Globus pallidus (tissue), 1 donor: Measurements from ENCODE around the gene TRAF3.
A peak's percentile ranks its signal among the peaks of the same experiment; 100 is the strongest.
"Not testable (repeated sequence)": the region's sequence is repeated elsewhere in the genome, so short reads cannot be mapped to it uniquely, and the experiment has no call there.

Source experiments
- DNase-seq: peaks from one replicate; pipeline ENCODE4 v3.0.0-alpha.2; 2015; ENCODE audit warnings: low spot score

The TRAF3 gene

DNA sequence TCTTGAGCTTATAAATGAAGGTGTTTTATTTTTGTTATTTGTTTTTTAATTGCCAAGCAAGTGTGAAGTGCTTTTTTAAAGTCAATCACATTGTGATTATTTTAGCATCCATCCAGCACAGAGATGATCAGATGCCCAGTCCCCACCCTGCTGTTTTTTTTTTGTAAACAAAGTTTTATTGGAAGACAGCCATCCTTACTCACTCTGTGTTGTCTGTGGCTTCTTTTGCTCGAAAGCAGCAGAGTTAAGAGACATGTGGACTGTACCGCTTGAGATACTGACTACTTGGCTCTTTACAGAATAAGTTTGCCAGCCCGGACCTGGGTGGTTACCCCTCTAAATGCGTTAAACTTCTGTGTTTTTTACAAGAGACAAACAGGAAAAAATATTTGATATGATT, 114.3 kb downstream of the TRAF3 start:
- no peak for DNase-seq

DNA sequence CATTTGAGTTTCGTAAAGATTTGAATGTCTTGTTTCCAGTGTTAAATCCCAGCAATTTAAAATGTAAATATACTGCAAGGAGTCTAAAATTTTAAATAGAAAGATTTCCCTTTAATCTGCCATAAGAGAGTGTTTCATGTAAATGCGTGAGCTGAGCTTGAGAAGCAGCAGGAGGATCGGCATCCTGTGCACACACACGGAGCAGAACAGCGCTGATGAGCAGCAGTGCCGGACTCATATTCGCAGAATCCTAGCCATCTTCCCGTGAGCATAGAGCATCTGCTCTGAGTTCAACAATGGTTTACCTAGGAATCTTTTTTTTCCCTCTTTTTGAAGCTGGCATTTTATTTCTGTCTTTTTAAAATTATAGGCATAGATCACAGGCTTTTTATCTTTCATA, 115.4 kb downstream of the TRAF3 start:
- DNase-seq, result no peak

DNA sequence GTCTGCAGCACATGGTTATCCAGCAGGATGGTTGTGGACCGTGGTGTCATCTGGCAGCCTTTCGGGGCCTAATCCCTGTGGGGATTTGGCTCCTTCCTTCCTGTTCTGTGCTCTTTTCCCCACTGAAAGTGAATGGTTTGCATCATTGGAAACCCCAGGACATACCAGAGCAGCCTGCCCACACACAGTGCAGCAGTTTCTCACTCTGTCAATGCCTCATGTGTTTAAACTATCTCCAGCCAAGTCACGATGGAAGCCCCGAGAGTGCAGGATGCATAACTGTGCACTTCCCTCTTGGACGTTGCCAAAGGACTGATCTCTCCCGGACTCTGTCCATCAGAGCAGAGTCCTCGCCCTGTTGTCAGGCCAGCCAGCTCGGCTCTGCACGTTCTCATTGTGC, 116.2 kb downstream of the TRAF3 start:
- peak; percentile 35 for DNase-seq

DNA sequence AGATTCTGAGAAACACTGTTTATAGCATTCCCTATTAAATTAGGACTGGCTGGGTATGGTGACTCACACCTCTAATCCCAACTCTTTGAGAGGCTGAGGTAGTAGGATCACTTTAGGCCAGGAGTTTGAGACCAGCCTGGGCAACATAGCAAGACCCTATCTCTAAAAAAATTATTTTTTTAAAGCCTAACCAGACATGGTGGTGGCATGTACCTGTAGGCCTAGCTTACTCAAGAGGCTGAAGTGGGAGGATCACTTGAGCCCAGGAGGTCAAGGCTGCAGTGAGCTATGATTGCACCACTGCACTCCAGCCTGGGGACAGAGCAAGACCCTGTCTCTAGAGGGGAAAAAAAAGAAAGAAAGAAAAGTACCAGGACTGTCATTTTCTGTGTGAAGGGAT, 119.5 kb downstream of the TRAF3 start:
- not testable (repeated sequence) for DNase-seq

DNA sequence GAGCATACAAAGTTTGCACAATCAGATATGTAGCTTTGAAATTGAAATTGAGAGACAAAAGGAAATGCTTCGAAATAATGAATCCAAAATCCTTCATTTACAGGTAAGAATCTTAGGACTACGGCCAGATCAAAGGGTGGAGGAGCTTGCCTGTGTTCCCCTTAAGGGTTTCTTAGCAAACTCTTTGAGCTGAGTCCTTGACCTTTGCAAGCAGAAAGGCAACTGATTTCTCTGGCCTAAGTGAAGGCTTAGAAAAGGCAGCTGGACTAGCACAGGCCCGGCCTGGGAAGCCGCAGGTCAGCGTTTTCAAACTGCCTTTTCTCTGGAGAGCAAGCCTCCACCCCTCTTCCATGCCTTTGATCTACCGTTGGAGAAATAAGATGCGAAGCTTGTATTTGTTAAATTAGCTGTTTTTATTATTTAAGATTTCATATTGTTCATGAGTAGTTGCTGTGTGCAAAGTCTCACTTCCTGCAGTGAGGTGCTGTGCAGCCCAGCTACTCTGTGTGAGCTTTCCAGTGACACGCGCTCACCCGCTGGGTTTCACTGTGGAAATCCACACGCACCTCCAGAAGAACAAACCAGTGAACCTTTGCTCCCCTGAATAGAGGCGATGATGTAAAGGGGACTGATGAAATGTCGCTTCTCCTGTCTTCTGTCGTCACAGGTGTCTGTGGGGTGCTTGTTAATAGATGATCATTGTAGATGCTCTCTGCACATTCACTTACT, 120.2 kb downstream of the TRAF3 start:
- DNase-seq, result no peak

DNA sequence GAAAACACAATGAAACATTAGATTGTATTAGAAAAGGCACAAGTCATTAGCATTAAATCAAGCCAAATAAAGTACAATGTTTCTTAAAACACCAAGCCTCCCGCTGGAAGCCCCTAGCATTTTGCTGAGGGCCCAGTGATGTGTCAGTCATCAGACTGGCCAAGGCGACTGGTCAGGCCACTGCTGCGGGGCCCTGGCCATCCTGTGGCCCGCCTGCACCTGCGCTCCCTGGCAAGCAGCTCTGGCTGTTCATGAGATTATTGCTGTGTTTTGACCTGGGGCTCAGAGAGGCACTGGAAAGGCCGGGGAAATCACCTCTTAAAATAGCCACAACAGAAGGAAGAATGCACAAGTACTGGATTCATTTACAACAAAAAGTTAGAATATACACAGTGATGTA, 121.0 kb downstream of the TRAF3 start:
- no peak for DNase-seq

DNA sequence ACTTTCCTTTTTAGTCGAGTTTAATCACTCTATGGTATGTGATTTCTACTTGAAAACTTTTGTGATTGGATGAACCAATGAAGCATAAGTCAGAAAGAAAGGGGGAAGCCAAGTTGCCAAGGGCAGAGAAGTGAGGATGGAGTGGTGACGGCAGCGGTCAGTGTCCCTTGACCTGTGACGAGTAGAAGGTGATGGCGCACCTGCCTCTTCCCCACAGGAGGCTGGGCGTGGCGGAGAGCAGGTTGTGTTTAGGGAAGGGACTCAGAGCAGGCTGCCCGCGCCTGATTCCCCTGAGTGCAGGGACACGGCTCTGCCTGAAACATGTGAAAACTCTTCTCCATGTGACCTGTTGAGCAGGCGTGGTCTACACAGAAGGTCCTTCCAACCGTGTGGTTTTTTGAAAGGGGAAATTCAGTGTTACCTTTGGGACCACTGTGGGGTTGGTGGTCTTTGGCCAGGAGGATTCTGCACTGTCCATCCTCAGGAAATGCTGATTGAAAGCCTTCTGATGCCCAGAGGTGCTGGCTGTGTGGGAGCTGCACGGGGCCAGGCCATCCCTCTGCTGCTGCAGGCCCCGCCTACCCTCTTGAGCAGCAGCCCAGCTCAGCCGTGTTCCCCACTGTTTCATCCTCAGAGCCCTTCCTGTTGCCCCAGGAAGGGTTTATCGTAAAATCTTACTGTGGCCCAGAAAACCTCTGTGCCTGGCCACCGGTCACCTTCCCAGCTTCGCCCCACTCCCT, 121.7 kb downstream of the TRAF3 start:
- no peak for DNase-seq

DNA sequence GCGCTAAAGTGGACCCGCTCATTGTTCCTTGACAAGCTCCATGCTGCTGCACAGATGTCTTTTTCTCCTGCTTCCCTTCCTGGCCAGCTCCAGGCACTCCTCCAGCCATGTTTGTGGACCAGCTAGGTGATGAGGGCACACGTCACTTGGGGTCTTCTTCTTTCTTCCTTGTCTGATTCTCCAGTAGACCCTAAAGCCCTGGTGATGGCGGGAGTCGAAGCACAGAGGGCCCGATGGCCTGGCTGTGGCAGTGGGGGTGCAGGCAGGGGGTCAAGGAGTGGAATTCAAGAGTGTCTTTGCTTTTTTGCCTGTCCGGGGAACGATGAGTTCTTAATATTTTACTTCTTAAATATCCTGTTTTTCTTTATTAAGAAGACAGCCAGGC, 122.3 kb downstream of the TRAF3 start:
- no peak for DNase-seq

DNA sequence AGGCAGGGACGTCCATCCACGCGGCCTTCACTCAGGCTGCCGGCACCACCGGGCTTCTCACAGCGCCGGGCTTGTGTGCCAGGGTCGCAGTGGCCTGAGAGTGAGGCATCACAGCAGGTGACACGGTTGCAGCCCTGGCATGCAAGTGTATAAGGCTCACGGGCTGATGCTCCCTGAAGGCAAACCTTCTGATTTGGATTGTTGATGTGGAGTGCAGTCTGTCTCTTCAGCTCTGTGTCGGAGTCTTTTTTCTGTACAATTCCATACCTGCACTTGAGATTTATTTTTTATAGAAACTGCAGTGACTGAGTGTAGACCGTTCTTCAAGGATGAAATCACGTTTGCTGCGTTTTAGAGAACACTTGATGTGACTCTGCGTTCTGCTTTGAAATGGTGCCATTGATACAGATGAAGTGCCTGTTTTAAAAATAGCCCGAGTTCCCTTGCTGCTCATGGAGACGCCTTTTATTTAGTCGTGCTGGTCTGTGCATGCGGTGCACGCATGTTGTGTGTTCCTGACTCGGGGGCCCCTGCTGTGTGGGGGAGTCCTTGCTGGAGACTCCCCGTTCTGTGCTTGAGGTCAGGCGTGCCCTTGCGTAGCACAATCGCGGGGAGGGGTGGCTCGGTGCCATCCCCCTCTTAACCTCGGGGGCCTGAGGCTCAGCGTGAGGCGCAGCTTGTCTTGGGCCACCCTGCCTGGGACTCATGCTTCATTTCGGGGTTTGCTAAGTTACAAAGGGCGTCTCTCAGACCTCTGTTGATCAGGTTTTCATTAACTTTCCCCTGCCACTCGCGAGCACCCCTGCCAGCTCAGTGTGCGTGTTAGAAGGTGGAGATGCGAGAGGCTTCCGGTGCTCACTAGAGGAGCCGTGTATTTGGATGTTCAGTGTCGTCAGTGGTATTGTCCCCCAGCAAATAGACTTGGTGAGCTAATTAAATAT, 123.7 kb downstream of the TRAF3 start:
- DNase-seq, result no peak

DNA sequence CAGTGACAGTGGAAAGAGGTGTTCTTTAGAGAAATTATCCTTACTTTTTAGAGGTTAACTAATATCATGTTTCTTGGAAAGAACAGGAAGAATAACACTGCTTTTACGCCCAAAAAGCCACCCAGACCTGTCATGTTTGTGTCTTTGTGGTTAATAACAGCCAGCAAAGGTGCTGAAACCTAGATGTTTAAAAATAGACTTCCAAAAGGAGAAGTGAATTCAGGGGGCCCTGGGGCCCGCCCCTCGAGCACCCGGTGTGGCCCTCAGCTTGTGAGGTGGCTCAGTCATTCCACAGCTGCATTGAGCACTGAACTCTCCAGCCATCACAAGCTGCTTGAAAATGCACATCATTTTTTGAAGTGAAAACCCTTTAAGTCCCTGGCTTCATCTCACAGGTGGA, 124.4 kb downstream of the TRAF3 start:
- no peak for DNase-seq

DNA sequence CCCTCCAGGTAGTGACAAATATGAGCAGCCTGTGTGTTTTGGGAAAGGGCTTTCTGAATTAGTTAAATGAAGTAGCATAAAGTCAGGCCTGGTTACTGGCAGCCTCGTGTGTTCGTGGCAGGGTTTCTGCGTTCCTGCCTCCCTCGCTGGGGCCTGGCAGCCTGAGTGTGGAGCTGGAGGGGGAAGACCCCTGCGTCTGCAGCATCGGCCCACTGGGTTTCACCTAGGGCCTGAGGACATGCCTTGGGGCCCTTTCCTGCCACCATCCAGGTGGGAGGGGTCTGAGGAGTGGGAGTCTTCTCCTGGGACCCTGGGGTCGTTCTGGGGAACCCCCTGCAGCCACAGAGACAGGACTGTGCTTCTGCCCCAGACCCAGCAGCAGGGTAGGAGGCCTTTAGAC, 124.8 kb downstream of the TRAF3 start:
- no peak for DNase-seq

DNA sequence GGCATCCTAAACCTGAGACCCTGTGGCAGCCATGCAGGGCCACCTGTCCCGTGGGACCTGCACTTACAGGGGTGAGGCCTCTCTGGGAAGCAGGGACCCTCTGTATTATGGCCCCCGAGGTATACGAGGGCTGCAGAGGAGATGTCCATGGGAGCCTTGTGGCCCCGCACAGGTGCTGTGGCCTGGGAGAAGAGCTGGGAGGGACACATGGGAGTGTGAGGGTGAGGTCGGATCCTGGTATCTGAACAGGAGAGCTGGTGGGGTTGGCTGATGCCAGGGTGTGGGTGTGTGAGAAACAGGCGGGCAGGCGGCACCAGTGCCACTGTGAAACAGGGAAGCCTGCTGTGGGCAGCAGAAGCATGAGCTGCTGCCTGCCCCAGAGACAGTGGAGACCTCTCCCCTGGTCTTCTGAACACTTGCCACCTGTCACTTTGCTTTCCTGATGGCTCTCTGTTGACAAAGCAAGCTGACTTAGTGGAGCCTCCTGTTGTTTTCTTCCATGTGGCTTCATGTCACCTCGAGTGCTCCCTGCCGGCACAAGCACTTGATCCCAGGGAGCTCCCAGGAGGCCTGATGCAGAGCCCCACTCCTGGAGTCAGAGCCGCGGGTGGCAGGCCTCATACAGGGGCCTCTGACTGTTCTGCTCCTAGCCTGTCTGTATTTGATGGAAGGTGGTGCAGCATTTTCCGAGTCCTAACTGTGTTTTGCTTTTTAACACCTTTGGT, 125.4 kb downstream of the TRAF3 start:
- no peak for DNase-seq

DNA sequence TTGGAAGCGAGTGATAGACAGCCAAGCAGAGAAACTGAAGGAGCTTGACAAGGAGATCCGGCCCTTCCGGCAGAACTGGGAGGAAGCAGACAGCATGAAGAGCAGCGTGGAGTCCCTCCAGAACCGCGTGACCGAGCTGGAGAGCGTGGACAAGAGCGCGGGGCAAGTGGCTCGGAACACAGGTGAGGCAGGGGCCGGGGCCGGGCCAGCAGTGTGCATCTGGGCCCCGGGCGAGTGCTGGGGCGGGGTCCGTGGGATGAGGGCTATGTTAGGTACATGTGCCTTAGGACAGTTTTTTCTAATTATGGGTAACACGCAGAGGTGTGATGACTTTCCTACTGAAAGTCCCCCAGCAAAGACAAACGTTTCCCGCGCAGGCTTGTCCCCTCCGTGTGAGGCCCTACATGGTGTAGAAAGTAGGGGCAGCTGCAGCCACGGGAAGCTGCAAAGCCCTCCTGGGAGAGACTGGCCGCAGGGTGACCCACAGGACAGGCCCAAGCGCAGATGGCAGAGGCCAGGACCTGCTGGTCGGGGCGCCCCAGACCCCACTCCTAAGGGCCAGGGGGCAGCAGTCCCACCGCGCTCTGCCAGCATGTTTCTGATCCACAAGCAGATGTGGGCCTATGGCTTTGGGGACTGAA, 126.1 kb downstream of the TRAF3 start:
- no peak for DNase-seq

DNA sequence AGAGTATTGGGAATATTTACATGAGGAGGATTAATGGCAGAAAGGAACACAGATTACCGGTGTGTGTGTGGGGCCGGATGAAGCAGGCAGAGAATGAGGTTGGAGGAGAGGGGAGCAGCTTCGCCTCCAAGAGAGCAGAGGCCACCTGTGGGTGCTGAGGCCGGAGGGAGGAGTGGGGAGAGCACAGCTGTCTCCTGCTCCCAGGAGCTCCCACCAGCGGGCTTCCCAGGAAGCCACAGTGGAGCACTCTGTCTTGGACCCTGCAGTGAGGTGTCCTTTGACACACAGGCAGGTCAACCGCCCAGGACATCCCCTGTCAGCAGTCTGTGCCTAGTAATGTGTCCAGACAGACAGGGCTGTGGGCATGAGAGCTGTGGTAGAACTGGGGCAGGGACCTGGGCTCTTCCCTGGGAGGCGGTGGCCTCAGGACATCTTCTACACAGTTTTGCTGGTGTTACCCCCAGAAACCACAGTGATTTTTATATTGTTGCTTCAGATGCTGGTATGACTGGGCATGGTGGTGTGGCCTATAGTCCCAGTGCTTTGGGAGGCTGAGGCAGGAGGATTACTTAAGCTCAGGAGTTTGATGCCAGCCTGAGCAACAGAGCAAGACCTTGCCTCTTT, 126.8 kb downstream of the TRAF3 start:
- no peak for DNase-seq

DNA sequence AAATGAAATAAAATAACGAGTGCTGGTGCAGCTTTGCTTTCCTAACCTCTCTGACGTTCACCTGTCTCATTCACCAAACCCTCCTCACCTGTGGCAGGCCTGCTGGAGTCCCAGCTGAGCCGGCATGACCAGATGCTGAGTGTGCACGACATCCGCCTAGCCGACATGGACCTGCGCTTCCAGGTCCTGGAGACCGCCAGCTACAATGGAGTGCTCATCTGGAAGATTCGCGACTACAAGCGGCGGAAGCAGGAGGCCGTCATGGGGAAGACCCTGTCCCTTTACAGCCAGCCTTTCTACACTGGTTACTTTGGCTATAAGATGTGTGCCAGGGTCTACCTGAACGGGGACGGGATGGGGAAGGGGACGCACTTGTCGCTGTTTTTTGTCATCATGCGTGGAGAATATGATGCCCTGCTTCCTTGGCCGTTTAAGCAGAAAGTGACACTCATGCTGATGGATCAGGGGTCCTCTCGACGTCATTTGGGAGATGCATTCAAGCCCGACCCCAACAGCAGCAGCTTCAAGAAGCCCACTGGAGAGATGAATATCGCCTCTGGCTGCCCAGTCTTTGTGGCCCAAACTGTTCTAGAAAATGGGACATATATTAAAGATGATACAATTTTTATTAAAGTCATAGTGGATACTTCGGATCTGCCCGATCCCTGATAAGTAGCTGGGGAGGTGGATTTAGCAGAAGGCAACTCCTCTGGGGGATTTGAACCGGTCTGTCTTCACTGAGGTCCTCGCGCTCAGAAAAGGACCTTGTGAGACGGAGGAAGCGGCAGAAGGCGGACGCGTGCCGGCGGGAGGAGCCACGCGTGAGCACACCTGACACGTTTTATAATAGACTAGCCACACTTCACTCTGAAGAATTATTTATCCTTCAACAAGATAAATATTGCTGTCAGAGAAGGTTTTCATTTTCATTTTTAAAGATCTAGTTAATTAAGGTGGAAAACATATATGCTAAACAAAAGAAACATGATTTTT, 128.2 kb downstream of the TRAF3 start:
- no peak for DNase-seq

DNA sequence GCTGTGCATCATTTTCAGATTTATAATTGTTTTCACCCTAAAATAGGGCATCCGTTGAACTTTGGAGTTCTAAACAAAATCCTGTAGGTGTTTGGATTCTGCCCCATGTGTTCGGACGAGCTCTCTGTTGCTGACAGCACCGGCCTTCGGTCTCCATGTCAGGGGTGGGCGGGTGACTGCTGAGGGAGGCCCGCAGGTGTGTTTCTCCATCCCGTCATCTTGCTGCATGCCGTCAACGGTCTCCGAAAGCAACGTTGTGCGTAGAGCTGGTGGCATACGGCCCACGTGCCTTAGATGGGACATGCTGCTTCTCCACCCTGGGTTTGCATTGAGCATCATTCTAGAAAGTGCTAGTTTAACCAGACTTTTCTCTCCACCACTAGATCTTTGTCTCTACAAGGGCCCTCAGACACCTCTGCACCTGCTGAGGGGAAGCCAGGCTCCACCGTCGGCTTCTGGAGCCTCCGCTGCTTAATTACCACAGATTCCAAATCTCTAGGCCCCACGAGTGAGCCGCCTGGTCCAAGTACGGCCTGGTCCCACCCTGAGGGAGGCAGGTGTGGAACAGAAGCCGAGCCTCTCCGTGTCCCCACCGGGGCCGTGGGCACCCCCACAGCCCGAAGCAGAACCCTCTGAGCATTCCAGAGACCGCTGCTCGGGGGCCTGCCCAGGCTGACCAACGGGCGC, 129.5 kb downstream of the TRAF3 start:
- DNase-seq, result no peak

DNA sequence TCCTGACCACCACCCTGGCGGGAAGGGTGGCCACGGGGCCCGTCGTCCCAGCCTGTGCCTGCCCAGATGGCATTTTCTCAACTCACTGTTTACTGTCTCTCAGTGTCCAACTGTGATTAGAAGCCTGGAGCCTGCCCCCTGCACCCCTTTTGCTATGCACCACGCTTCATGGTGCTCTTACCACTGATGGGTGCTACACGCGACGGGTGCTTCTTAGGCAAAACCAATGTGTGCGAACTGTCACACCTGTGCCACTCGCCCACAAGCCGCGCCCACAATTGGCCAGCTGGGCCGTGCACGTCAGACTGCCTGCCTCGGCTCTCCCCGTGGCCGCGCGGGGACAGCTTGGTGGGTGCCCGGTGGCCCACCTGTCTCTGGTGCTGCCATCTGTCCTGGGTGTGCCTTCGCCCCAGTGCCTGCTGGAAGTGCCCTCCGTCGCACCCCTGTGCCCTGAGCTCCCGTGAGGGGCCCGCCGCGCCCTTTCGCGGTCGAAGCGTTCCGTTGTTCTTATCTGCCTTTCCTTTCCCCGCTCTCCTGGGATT, 130.1 kb downstream of the TRAF3 start:
- no peak for DNase-seq

DNA sequence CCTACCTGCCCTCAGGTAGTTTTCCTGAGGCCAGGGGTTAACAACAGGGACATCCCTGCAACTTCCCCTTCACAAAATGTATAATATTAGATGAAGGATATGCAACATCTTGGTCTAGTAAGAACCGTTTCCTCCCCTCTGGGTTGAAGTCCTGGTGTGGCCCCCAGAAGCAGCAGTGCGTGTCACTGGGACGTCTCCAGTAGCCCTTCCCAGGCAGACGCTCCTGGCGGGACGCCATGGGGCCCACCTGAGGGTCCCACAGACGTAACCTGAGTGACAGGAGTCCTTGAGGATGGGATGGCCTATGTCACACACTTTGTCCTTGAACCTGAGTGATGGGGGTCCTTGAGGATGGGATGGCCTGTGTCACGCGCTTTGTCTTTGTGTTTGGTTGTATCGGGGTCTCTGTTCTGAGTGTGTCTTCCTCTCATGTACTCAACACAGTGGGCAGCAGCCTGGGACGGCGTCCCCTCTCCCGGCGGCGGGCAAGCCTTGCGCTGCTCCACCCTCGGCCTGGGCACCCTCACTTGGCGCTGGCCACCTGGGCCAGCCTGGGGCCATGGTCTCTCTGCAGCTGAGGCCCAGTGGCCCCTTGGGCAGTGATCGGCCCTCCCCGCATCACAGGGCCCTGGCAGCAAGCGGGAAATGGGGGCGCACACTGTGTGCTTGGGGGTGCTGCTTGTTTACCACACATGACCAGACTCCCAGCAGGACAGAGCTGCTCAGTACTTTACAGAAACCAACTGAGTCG, 130.9 kb downstream of the TRAF3 start:
- DNase-seq, result no peak
